K562 (cell line): ENCODE measurements around the gene IRAG1. TPM values are rescaled to one million over a fixed set of nuclear protein-coding genes. Genes with fewer than 3 reads are reported as not detected.

Experiments used
- ATAC-seq: fragments of 200-7000 bp; cut with Tn5 transposase; 3 replicates; pipeline ENCODE4 v1.9.1; 2020; ENCODE audit warnings: moderate library complexity
- BruUV-seq: library from RNA; stranded (reverse); fragments of 400-500 nt; replicated peaks from 2 replicates; lab custom pipeline; 2021; lab: Mats Ljungman, UMichigan
- CTCF ChIA-PET: fragments of 300-600 bp; formaldehyde crosslinking; extraction: SDS; loops from one replicate; lab custom pipeline; 2021; ENCODE audit warnings: low intra/inter-chr PET ratio; lab: Yijun Ruan, JAX
- POLR2A ChIA-PET: fragments of 300-600, 350-650 bp; sonication (Branson Sonifier 250); formaldehyde crosslinking; extraction: SDS; loops from one replicate; lab custom pipeline; 2021; ENCODE audit warnings: antibody characterized with exemption, inconsistent platforms; lab: Yijun Ruan, JAX
- DNase-seq, 4 experiments: peaks; one replicate each; pipeline versions ENCODE4 v3.0.0 to v3.0.0-alpha.2; 2011 to 2018; ENCODE audit warnings: low spot score in 3 of 4, mixed read lengths in 3 of 4; ENCODE audit errors: extremely low read depth in 1 of 4
- FAIRE-seq: peaks from 2 replicates; lab custom pipeline; 2011; peaks lifted over from hg19 to GRCh38; lab: Jason Lieb, UNC
- H2AFZ ChIP-seq: 2 replicates; pipeline ENCODE4 v1.6.0; 2011; ENCODE audit warnings: low read depth, low read length, control low read depth, inconsistent platforms
- H3K27ac ChIP-seq: fragments of 200-600 bp; 3 replicates; pipeline ENCODE4 v1.8.0; 2011; ENCODE audit warnings: low read depth, mild to moderate bottlenecking, control low read depth, inconsistent platforms, low read length, moderate library complexity, mixed read lengths; ENCODE audit errors: extremely low read depth
- H3K27me3 ChIP-seq, 2 experiments: fragments of 300-600 bp in 1 of 2; 2 replicates in 1 of 2; 3 replicates in 1 of 2; pipeline versions ENCODE4 v1.6.0 to v1.8.0; 2011; ENCODE audit warnings: inconsistent platforms in 2 of 2, low read length in 2 of 2, mild to moderate bottlenecking in 1 of 2, mixed read lengths in 1 of 2, moderate library complexity in 1 of 2; ENCODE audit not compliant: control insufficient read depth in 2 of 2, insufficient read depth in 2 of 2
- H3K36me3 ChIP-seq: fragments of 300-600 bp; 3 replicates; pipeline ENCODE4 v1.8.0; 2011; ENCODE audit warnings: mild to moderate bottlenecking, low read length, inconsistent platforms; ENCODE audit not compliant: control insufficient read depth, insufficient read depth
- H3K4me1 ChIP-seq, 2 experiments: fragments of 200-600 bp in 1 of 2; replicated peaks in 1 of 2; 2 replicates in 1 of 2; 3 replicates in 1 of 2; pipeline versions ENCODE4 v1.5.1 to v1.8.0; 2011; ENCODE audit warnings: inconsistent platforms in 2 of 2, low read length in 2 of 2, mild to moderate bottlenecking in 1 of 2, mixed read lengths in 1 of 2, moderate library complexity in 1 of 2; ENCODE audit not compliant: control insufficient read depth in 2 of 2, insufficient read depth in 2 of 2
- H3K4me2 ChIP-seq: 2 replicates; pipeline ENCODE4 v1.6.1; 2011; ENCODE audit warnings: low read length, control low read depth, inconsistent platforms, mixed read lengths; ENCODE audit not compliant: insufficient read depth
- H3K4me3 ChIP-seq: fragments of 200-600 bp; sonication (generic), shearing (Covaris generic); 2 replicates; pipeline ENCODE4 v1.5.1; 2016; ENCODE audit warnings: control low read depth, inconsistent platforms
- H3K79me2 ChIP-seq: fragments of 200-600 bp; 3 replicates; pipeline ENCODE4 v1.8.0; 2011; ENCODE audit warnings: low read length, inconsistent platforms; ENCODE audit not compliant: control insufficient read depth, insufficient read depth
- H3K9ac ChIP-seq, 2 experiments: 2 replicates each; pipeline versions ENCODE4 v1.6.0 to v1.6.1; 2011; ENCODE audit warnings: low read depth in 2 of 2, low read length in 2 of 2, control low read depth in 1 of 2, inconsistent platforms in 1 of 2, mild to moderate bottlenecking in 1 of 2, mixed read lengths in 1 of 2; ENCODE audit not compliant: insufficient read depth in 1 of 2
- H3K9me1 ChIP-seq: one replicate; pipeline ENCODE4 v1.6.0; 2011; ENCODE audit warnings: inconsistent platforms, mild to moderate bottlenecking, low read length, moderate library complexity; ENCODE audit not compliant: control insufficient read depth, insufficient read depth
- H3K9me3 ChIP-seq: replicated peaks from 2 replicates; pipeline ENCODE4 v1.5.1; 2011; ENCODE audit warnings: low read depth, low read length, inconsistent platforms; ENCODE audit not compliant: control insufficient read depth, insufficient read depth
- H4K20me1 ChIP-seq: replicated peaks from 2 replicates; pipeline ENCODE4 v1.6.1; 2011; ENCODE audit warnings: low read length, inconsistent platforms, mixed read lengths; ENCODE audit not compliant: control insufficient read depth, insufficient read depth
- ATF3 ChIP-seq, 2 experiments: fragments of 450-650 bp in 1 of 2; sonication (generic) in 1 of 2; formaldehyde crosslinking in 1 of 2; IDR thresholded peaks in 1 of 2; conservative IDR thresholded peaks in 1 of 2; 2 replicates each; pipeline versions ENCODE4 v1.6.1 to v1.8.1; 2016 to 2023; ENCODE audit warnings: mild to moderate bottlenecking in 2 of 2, moderate library complexity in 2 of 2, inconsistent platforms in 1 of 2, missing genetic modification reagents in 1 of 2
- CBX5 ChIP-seq: IDR thresholded peaks from 2 replicates; pipeline ENCODE4 v1.6.1; 2014; ENCODE audit warnings: low read depth, borderline replicate concordance
- CEBPG ChIP-seq, 3 experiments: fragments of 200-800 bp in 1 of 3; sonication (Bioruptor generic) in 1 of 3; sonication (generic) in 1 of 3; formaldehyde crosslinking in 1 of 3; IDR thresholded peaks in 2 of 3; conservative IDR thresholded peaks in 1 of 3; 2 replicates each; pipeline versions ENCODE4 v1.6.1 to v1.8.0; 2016 to 2022; ENCODE audit warnings: missing compliant biosample characterization in 2 of 3, missing genetic modification characterization in 2 of 3, mild to moderate bottlenecking in 1 of 3, missing genetic modification reagents in 1 of 3
- NONO ChIP-seq, 2 experiments: fragments of 200-400 bp in 1 of 2; fragments of 450-650 bp in 1 of 2; formaldehyde crosslinking in 1 of 2; IDR thresholded peaks; 2 replicates each; pipeline ENCODE4 v1.6.1; 2017; ENCODE audit warnings: low read depth in 2 of 2, mild to moderate bottlenecking in 2 of 2, moderate library complexity in 2 of 2, low read length in 1 of 2
- PCBP1 ChIP-seq: fragments of 200-400 bp; formaldehyde crosslinking; IDR thresholded peaks from 2 replicates; pipeline ENCODE4 v1.6.1; 2018; ENCODE audit warnings: mild to moderate bottlenecking, low read depth, low read length; ENCODE audit not compliant: poor library complexity, severe bottlenecking
- SIRT6 ChIP-seq: IDR thresholded peaks from one replicate; pipeline ENCODE4 v1.6.1; 2012; ENCODE audit warnings: low read depth, mild to moderate bottlenecking, control low read depth, inconsistent platforms, low read length, moderate library complexity
- SNIP1 ChIP-seq: fragments of 450-650 bp; IDR thresholded peaks from 2 replicates; pipeline ENCODE4 v1.7.1; 2017; ENCODE audit warnings: low read depth, mild to moderate bottlenecking
- STAT5A ChIP-seq: IDR thresholded peaks from 2 replicates; pipeline ENCODE4 v1.6.1; 2012; ENCODE audit warnings: low read length, inconsistent platforms, borderline replicate concordance
- TEAD4 ChIP-seq, 2 experiments: sonication (generic) in 1 of 2; formaldehyde crosslinking in 1 of 2; IDR thresholded peaks; 2 replicates each; pipeline versions ENCODE4 v1.6.1 to v1.8.0; 2012 to 2022; ENCODE audit warnings: borderline replicate concordance in 1 of 2, inconsistent platforms in 1 of 2, low read length in 1 of 2, mild to moderate bottlenecking in 1 of 2, missing genetic modification reagents in 1 of 2
- ZC3H11A ChIP-seq: IDR thresholded peaks from 2 replicates; pipeline ENCODE4 v1.6.1; 2012; ENCODE audit warnings: low read depth, low read length, improper control_type of control experiment
- ZFP36 ChIP-seq: fragments of 150-350 bp; IDR thresholded peaks from 2 replicates; pipeline ENCODE4 v1.6.1; 2018; ENCODE audit warnings: low read length, low read depth; ENCODE audit not compliant: partially characterized antibody
- ZNF324 ChIP-seq: fragments of 250-450 bp; sonication (Bioruptor Pico); IDR thresholded peaks from 2 replicates; pipeline ENCODE4 v1.4.0; 2020; ENCODE audit warnings: mild to moderate bottlenecking
- WGBS: fragments of 100-300 bp; shearing (Covaris generic); methylation state at CpG from one replicate; pipeline ENCODE4 v1.1.6; 2016; ENCODE audit warnings: low coverage, mixed read lengths; ENCODE audit not compliant: insufficient coverage; ENCODE audit errors: missing lambda C conversion rate; 5-methylcytosine and 5-hydroxymethylcytosine counted together
- in situ Hi-C: fragments of 300-500 bp; cut with MboI; formaldehyde crosslinking; loops from 4 replicates; pipeline ENCODE4 v1.15.0; 2018; ENCODE audit warnings: inconsistent platforms, mixed read lengths
- intact Hi-C: fragments of 100-400 bp; cut with micrococcal nuclease; formaldehyde crosslinking; loops from 2 replicates; pipeline ENCODE4 v1.14.2; 2022
- polyA plus RNA-seq, 8 experiments: library from polyadenylated mRNA; depleted of rRNA in 4 of 8; stranded (reverse) in 5 of 8; unstranded in 3 of 8; fragments of >200 nt; fragmentation: Nextera tagmentation in 2 of 8; fragmentation: Illumina TruSeq in 1 of 8; extraction: Ambion mirVana in 2 of 8; extraction: Trizol in 1 of 8; gene quantifications; 2 replicates each; pipeline versions ENCODE4 v1.2.1 to v1.2.3, GENCODE V29; 2011 to 2014; ENCODE audit warnings: inconsistent platforms in 1 of 8, missing spikeins in 1 of 8
- total RNA-seq, 7 experiments: library from RNA; depleted of rRNA in 6 of 7; stranded (reverse); fragments of >200 nt in 6 of 7; fragmentation: Illumina TruSeq in 2 of 7; extraction: Trizol in 2 of 7; gene quantifications; 2 replicates each; pipeline versions ENCODE4 v1.2.1 to v1.2.3, GENCODE V29; 2011 to 2021; ENCODE audit warnings: low replicate concordance in 1 of 7

IRAG1 gene
- total and polyA plus RNA-seq, 9 of the 15 experiments (the other 6 are each of a cell fraction or from before 2014, with no cell fraction given), result 0.01 to 0.22 (median 0.09) TPM; not detected in 1

GRCh38 chr11:10699072-10699471 lies 5.5 kb upstream of the IRAG1 start:
- FAIRE-seq (no peak), DNase-seq (no peak), ATAC-seq (no peak)
- no TSS peak for BruUV-seq
- Histone ChIP-seq H3K27ac (no peak overlapping the region), H4K20me1 (no peaks in the 10 kb centered on the region), H3K79me2 (no peaks in the 10 kb centered on the region), H3K36me3 (no peaks in the 10 kb centered on the region), H3K4me3 (no peak overlapping the region), H3K4me2 (no peak overlapping the region), H3K4me1 (peaks cover 0 to 10% of the 10 kb centered on the region in 2 experiments; a peak in 3 of 5 replicates), H3K9me1 (no peaks in the 10 kb centered on the region), H3K27me3 (peaks cover 0 to 7% of the 10 kb centered on the region in 2 experiments; a peak in 1 of 5 replicates), H2AFZ (no peak overlapping the region), H3K9ac (no peak overlapping the region), H3K9me3 (peaks cover 2% of the 10 kb centered on the region; the same call in 1 of the 2 replicates)
- in situ Hi-C loops (no loop called here), intact Hi-C loops (no loop called here)
- TF ChIP-seq CBX5 (0 out of 2 replicates have a peak, but pooled peaks have one; percentile 29), ZNF324 (no peak), ZFP36 (peak; percentile 80), STAT5A (no peak), SNIP1 (no peak), TEAD4 (IDR thresholded peaks at IDR 0.05; ENCODE audit: low read length) (no peak), TEAD4 (CRISPR knock-in tag; IDR thresholded peaks at IDR 0.05; ENCODE audit: borderline replicate concordance) (no peak), SIRT6 (no peak), CEBPG (CRISPR knock-in tag; IDR thresholded peaks at IDR 0.05) (no peak), CEBPG (tag; conservative IDR thresholded peaks at IDR 0.05 in 1 of 2, IDR thresholded peaks at IDR 0.05 in 1 of 2) (peak in 1 of 2 experiments; percentile 46; a peak in 1 of 4 replicates), ATF3 (IDR thresholded peaks at IDR 0.05) (peak; percentile 67), ATF3 (CRISPR knock-in tag; conservative IDR thresholded peaks at IDR 0.05) (no peak), NONO (IDR thresholded peaks at IDR 0.05; ENCODE audit: low read depth in 2 of 2, low read length in 1 of 2) (no peak), ZC3H11A (no peak), PCBP1 (no peak)
- WGBS, result 81% methylated on average over 3 of the region's 3 CpGs
- ChIA-PET CTCF (no interaction called here), POLR2A (no interaction called here)
